GM03348 (cell line): Measurements from ENCODE around the gene RUVBL1.
"Not testable (repeated sequence)": the region's sequence is repeated elsewhere in the genome, so short reads cannot be mapped to it uniquely, and the experiment has no call there.

Experiments
- DNase-seq: peaks from one replicate; pipeline ENCODE4 v3.0.0; 2012; ENCODE audit warnings: low spot score

RUVBL1 gene

GRCh38 chr3:128123538-128124368, at the start of gene RUVBL1:
Gene RUVBL1 (minus strand): TSS chr3:128123812. CDS start chr3:128123724, 88 bp downstream.
- peak; percentile 99 for DNase-seq

- no peak for DNase-seq
Measured at GRCh38 chr3:128173200-128173599, 49.6 kb upstream of the RUVBL1 start.

DNA sequence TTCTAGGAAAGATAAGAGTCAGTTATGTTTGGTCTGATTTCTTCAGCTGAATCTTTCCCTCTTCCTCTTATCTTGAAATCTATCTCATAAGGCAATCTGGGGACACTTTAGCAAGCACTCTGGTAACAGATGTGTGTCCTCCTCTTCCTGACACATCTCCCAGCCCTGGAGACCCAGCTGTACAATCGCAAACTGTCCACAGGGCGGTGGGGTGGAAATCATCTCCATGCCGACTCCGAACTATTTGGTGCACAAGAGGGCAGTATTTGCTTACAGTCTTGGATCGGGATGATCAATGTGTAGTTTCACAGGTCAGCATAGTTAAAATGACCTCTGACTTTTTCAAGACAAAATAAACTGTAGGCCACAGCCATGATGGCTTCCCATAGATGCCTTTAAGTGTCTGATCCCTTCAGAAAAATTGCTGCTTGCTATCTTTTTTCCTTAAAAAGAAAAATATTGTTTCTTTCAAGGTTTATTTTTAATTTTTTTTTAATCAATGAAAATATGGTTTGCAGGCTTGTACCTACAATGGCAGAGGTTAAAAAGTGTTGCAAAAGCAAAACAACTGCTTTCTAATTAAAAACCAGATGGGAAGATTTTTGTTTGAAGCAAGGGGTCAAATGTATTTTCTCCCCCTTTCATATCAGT, 47.4 kb upstream of the RUVBL1 start:
- DNase-seq, result peak; percentile 86

DNA sequence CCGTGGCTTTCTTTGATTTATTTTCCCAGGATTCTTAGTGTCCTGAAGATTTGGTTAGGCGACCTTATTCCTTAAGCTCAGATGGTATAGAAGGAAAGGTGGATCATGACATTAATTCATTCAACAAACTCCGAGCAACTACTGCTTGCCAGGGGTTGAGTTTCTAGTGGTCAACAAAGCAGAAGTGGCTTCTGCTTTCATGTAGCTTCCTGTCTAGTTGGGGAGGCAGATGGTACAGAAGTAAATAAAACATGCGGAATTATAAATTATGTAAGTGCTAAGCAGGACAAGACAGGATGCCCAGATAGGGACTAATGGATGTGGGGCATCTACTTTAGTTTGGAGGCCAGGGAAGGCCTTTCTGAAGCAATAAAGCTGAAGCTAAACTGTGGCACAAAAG, 45.2 kb upstream of the RUVBL1 start:
- DNase-seq, result no peak

GRCh38 chr3:128167973-128168674, 44.5 kb upstream of the RUVBL1 start:
- no peak for DNase-seq

GRCh38 chr3:128167646-128167972, 44.0 kb upstream of the RUVBL1 start:
- no peak for DNase-seq

- DNase-seq, result no peak
Measured at GRCh38 chr3:128166971-128167453, 43.4 kb upstream of the RUVBL1 start.

DNA sequence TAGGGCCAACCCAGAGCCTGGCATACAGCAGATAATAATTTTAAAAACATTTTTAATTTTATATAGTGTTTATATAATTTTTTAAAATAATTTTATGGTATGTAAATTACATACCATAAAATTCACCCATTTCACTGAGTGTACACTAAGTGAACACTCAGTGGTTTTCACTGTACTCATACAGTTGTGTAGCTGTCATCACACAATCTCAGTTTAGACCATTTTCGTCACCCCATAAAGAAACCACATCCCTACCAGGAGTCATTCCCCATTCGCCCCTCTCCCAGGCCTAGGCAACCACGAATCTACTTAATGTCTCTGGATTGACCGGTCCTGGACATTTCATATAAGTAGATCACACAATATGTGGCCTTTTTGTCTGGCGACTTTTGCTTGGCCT, 39.8 kb upstream of the RUVBL1 start:
- no peak for DNase-seq

GRCh38 chr3:128160661-128161060, 37.0 kb upstream of the RUVBL1 start:
- no peak for DNase-seq

GRCh38 chr3:128155616-128156360, 32.2 kb upstream of the RUVBL1 start:
- DNase-seq, result no peak

DNA sequence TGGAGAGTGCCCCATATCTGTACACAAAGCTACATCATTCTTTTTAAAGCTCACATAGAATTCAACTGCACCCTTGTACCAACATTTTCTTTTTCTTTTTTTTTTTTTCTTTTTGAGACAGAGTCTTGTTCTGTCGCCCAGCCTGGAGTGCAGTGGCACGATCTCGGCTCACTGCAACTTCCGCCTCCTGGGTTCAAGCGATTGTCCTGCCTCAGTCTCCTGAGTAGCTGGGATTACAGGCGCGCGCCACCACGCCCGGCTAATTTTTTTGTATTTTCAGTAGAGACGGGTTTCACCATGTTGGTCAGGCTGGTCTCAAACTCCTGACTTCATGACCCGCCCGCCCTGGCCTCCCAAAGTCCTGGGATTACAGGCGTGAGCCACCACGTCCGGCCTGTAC, 30.7 kb upstream of the RUVBL1 start:
- not testable (repeated sequence) for DNase-seq

DNA sequence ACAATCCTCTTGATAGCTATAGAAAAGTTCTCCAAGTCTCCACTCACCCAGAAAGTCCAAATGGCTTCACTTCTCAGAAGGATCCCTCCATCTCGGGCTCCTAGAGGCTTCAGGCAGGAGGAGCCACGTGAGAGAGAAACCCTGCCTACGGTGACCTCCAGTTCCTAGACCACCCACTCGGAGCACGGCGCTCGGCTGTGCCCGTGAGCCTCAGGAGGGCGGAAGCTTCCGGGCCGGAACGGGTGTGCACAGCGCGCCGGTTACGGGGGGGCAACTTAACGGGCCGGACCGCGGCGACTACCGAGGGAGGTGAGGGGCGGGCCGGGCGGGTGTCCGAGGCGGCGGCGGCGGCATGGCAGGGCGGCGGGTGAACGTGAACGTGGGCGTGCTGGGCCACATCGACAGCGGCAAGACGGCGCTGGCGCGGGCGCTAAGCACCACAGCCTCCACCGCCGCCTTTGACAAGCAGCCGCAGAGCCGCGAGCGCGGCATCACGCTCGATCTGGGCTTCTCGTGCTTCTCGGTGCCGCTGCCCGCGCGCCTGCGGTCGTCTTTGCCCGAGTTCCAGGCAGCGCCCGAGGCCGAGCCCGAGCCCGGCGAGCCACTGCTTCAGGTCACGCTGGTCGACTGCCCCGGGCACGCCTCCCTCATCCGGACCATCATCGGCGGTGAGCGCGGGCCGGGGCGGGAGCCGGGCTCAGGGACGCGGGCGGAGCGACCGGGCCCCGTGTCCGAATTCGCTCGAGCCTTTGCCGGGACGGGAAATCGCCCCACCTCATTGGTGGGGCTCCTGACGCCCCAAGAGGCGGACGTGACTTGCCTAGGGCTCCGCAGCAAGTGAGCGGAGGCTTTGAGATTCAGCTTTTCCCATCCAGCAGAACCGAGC, 29.8 kb upstream of the RUVBL1 start, which contains the start of gene EEFSEC:
Gene EEFSEC (plus strand): TSS at position 326 of the 886 bp plus-strand sequence. CDS start 27 bp downstream, at position 353.
- peak; percentile 90 for DNase-seq

DNA sequence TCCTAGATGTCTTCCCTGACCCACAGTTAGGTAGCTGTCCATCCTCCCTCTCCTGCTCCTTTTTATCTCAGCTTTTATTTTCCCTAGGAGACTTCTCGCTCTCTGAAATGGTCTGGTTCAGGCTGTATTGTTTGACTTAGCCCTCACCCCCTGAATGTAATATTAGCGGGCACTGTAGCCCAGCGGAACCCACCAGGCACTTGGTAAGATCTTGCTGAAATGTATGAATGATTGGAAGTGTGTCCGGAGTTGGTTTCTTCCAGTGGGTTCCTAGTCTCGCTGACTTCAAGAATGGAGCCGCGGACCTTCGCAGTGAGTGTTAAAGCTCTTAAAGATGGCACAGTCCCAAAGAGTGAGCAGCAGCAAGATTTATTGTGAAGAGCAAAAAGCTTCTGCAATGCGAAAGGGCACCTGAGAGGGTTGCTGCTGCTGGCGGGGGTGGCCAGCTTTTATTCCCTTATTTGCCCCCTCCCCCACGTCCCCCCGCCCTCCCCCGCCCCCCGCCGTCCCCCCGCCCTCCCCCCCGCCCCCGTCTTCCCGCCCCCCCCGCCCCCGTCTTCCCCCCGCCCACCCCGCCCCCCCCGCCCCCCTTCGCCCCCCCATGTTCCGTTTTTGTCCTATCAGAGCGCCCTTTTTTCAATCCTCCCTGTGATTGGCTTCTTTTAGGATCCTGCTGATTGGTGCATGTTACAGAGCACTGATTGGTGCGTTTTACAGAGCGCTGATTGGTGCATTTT, 29.0 kb upstream of the RUVBL1 start:
- no peak for DNase-seq

DNA sequence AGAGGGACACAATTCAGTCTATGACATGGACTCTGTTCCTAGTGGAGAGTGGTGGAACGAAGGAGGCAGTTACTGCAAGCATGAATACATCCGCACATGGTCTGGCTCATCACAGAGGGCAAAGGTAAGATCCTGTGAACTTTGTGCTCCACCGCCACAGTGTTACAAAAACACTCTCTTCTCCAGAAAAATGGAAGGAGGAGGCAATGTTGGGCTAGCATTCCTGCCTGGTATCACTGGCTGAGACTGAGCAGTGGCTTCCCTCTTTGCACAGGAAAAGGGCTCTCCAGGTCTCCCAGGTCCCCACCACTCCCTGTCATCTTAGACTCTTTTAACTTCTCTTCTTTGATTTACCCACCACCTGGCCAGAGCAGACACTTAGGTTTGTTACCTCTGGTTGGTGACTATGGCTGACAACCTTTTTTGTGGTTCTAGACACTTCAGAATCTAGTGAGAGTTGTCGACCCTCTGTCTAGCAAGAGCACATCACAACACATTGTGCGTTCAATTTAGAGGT, 28.2 kb upstream of the RUVBL1 start:
- peak; percentile 0 for DNase-seq

DNA sequence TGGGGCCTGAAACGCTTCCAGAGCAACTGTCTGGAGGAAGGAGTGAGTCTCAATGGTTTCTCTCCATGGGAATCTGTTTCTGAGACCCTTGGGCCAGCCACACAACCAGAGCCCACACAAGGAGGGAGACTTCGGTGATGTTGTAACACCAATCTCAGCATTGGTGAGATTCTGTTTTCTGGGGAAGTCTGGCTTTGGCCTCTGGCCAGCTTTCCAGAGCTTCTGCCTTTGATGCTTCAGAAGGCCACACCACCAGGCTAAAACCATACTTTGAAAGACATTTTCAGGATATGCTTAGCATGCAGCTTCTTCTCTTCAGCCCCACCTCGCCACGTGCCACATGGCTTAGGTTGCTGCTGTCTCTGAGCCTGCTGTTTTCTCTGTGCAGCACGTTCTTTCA, 26.0 kb upstream of the RUVBL1 start:
- no peak for DNase-seq

DNA sequence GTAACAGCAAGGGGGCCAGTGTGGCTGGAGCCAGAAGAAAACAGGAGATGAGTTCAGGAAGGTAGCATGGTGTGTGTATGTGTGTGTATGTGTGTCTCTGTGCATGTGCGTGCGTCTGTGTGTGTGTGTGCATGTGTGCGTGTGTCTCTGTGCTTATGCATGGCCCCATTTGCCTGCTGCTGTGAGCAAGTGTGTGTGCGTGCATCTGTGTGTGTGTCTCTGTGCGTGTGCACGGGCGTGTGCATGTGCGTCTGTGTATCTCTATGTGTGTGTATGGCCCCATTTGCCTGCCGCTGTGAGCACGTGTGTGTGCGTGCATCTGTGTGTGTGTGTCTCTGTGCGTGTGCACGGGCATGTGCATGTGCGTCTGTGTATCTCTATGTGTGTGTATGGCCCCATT, 22.6 kb upstream of the RUVBL1 start:
- no peak for DNase-seq

DNA sequence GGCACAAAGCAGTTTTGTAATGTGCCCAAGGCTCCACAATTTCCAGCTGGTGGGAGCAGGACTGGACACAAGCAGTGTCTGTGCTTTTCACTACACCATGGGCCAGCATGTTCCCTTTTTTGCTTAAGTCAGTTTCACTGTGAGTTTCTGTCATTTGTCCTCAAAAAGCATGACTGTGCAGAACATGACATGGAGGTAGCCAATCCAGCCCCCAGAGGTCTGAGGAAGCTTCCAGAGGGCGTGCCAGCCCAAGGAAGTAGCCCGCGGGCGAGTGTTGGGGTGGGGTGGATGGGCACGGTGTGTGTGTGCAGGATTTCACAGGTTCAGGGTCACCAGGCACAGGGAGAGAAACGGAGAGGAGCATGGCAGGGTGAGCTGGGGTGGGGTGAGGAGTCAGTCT, 21.7 kb upstream of the RUVBL1 start:
- DNase-seq, result no peak

DNA sequence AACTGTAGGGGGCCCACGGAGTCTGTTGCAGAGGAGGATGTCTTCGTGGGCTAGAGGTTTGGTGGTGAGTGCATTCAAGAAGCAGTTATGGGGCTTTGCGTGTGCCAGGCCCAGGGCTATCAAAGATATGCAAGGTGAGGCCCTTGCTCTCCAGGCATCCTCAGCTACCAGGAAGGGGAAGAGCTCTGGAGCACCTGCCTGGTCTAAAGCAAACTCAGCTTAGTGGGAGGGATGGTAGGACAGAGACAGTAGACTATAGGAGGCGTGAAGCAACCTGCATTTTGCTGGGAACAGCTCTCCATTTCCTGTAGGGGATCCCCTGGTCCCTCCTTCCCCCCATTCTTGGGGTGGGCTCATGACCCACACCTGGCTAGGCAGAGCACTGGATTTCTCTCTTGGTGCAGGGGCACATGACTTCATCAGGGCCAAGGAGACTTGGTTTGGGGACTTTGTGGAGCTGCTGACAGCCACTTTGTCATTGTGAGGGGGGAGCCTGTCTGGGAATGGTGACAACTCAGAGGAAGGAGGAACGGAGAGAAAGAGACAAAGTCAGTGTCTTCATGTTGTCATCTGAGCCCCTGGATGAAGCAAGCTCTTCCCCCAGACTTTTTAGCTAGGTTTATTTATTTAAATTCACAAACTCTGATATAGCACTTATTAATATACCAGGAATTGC, 21.0 kb upstream of the RUVBL1 start:
- no peak for DNase-seq

GRCh38 chr3:128143496-128143895, 19.9 kb upstream of the RUVBL1 start:
- DNase-seq, result no peak
